ENCODE results near the gene TEP1.

The TEP1 gene

DNA sequence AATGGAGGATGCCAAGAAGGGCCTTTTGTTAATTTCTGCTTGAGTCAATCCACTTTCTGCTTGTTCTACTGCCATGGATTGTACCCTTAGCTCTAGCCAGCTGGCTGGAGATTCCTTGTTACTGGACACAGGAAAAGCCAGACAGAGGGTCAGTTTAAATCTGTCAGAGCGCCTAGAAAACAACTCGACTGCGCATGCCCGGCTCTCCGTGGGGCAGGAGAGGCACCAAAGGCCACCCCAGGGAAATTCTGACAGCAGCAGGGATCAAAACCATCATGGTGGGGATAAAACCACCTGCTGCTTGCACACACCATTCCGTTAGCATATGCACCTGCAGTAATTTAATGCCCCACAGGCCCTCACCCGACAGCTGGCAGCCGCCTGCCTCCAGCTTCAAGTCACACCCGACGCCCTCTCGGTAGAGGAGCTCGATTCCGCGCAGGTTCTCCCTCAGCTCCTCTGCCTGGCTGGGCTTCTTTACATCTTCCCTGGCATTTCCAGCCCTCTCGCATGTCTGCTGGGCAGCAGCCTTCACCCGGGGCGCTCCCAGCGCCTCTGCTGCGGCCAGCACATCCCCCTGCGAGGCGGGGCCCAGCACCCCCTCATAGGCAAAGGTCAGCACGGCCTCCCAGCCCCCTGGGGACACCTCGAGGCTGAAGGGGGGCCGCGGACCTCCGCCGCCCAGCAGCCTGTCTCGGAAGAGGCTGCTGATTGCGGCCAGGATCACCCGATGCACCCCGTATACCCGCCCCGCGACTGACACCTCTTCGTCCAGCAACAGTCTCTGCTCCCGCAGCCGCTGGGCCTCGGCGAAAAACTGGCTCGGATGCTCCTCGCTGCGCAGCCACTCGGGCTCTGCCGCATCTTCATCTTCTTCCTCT lies 21.6 kb upstream of the TEP1 start:
- Histone ChIP-seq H3K27ac (ENCODE audit: low read depth, low read length) (no peak overlapping the region), H3K9ac (ENCODE audit: low read length in 5 of 5) (peak overlapping the region in 3 of 5 donors; percentile 53 to 66 (median 62)), H3K4me1 (ENCODE audit: control insufficient read depth in 5 of 5, insufficient read depth in 5 of 5, low read length in 5 of 5) (peaks cover 0 to 27% (median 24%) of the 10 kb centered on the region in 5 donors), H3K36me3 (ENCODE audit: control insufficient read depth in 5 of 5, insufficient read depth in 5 of 5, low read length in 5 of 5) (no peaks in the 10 kb centered on the region), H3K4me3 (ENCODE audit: low read depth in 1 of 5, low read length in 5 of 5) (peak overlapping the region; percentile 11 to 66 (median 61)), H3K27me3 (ENCODE audit: control insufficient read depth in 5 of 5, insufficient read depth in 4 of 5, low read length in 5 of 5) (peaks cover 0 to 3% (median 0%) of the 10 kb centered on the region in 5 donors), H3K9me3 (ENCODE audit: control insufficient read depth in 5 of 5, low read length in 5 of 5) (no peaks in the 10 kb centered on the region)

- Histone ChIP-seq H3K9ac (ENCODE audit: low read length in 5 of 5) (no peak overlapping the region), H3K27me3 (ENCODE audit: control insufficient read depth in 5 of 5, insufficient read depth in 4 of 5, low read length in 5 of 5) (no peaks in the 10 kb centered on the region), H3K4me3 (ENCODE audit: low read depth in 1 of 5, low read length in 5 of 5) (no peak overlapping the region), H3K4me1 (ENCODE audit: control insufficient read depth in 5 of 5, insufficient read depth in 5 of 5, low read length in 5 of 5) (peaks cover 5 to 45% (median 29%) of the 10 kb centered on the region in 5 donors), H3K36me3 (ENCODE audit: control insufficient read depth in 5 of 5, insufficient read depth in 5 of 5, low read length in 5 of 5) (no peaks in the 10 kb centered on the region), H3K9me3 (ENCODE audit: control insufficient read depth in 5 of 5, low read length in 5 of 5) (no peaks in the 10 kb centered on the region), H3K27ac (ENCODE audit: low read depth, low read length) (no peak overlapping the region)
Observed at GRCh38 chr14:20429801-20430669, 16.7 kb upstream of the TEP1 start.

DNA sequence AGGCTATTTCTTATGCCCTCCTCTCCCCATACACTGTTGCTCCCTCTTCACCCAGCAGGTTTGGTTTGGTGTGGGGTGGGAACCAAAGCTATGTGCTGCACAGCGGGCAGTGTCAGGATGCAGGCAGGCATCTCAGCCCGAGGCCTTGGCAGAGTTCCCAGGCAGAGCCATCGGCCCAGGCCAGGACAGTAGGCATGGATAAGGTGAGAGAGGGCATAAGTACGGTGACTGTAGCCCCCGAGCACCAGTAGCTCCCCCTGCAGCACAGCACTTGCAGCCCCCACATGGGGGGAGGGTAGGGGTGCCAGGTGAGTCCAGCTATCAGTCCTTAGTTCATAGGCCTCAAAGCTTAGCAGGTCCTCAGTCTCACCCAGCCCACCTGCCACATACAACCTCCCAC lies 15.5 kb upstream of the TEP1 start:
- Histone ChIP-seq H3K27me3 (ENCODE audit: control insufficient read depth in 5 of 5, insufficient read depth in 4 of 5, low read length in 5 of 5) (no peaks in the 10 kb centered on the region), H3K4me3 (ENCODE audit: low read depth in 1 of 5, low read length in 5 of 5) (no peak overlapping the region), H3K36me3 (ENCODE audit: control insufficient read depth in 5 of 5, insufficient read depth in 5 of 5, low read length in 5 of 5) (no peaks in the 10 kb centered on the region), H3K27ac (ENCODE audit: low read depth, low read length) (no peak overlapping the region), H3K9ac (ENCODE audit: low read length in 5 of 5) (peak overlapping the region in 1 of 5 donors; percentile 6), H3K9me3 (ENCODE audit: control insufficient read depth in 5 of 5, low read length in 5 of 5) (no peaks in the 10 kb centered on the region), H3K4me1 (ENCODE audit: control insufficient read depth in 5 of 5, insufficient read depth in 5 of 5, low read length in 5 of 5) (peaks cover 3 to 35% (median 21%) of the 10 kb centered on the region in 5 donors)

DNA sequence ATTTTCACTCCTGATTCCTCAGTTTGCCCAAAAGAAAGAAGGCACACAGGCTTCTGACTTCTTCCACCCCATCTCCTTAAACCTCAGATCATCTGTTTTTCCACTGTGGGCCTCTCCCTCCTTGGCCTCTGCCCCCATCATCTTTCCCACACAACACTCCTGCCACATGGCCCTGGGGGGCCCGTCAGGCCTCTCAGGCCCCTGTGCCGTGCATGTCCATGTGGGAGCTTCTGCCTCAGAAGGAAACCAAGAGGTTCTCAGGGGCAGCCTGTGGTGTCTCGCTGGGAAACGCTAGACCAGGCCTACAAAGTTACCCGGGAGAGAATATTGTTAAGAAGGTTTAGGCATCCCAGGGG lies 14.7 kb upstream of the TEP1 start:
- no peak overlapping the region for H3K27ac ChIP-seq (ENCODE audit: low read depth, low read length)
- peak overlapping the region in 1 of 5 donors; percentile 4 for H3K4me3 ChIP-seq (ENCODE audit: low read depth in 1 of 5, low read length in 5 of 5)
- H3K9me3 ChIP-seq (ENCODE audit: control insufficient read depth in 5 of 5, low read length in 5 of 5): no peaks in the 10 kb centered on the region
- no peaks in the 10 kb centered on the region for H3K36me3 ChIP-seq (ENCODE audit: control insufficient read depth in 5 of 5, insufficient read depth in 5 of 5, low read length in 5 of 5)
- H3K4me1 ChIP-seq (ENCODE audit: control insufficient read depth in 5 of 5, insufficient read depth in 5 of 5, low read length in 5 of 5): peaks cover 3 to 35% (median 21%) of the 10 kb centered on the region in 5 donors
- H3K9ac ChIP-seq (ENCODE audit: low read length in 5 of 5): no peak overlapping the region
- H3K27me3 ChIP-seq (ENCODE audit: control insufficient read depth in 5 of 5, insufficient read depth in 4 of 5, low read length in 5 of 5): no peaks in the 10 kb centered on the region

DNA sequence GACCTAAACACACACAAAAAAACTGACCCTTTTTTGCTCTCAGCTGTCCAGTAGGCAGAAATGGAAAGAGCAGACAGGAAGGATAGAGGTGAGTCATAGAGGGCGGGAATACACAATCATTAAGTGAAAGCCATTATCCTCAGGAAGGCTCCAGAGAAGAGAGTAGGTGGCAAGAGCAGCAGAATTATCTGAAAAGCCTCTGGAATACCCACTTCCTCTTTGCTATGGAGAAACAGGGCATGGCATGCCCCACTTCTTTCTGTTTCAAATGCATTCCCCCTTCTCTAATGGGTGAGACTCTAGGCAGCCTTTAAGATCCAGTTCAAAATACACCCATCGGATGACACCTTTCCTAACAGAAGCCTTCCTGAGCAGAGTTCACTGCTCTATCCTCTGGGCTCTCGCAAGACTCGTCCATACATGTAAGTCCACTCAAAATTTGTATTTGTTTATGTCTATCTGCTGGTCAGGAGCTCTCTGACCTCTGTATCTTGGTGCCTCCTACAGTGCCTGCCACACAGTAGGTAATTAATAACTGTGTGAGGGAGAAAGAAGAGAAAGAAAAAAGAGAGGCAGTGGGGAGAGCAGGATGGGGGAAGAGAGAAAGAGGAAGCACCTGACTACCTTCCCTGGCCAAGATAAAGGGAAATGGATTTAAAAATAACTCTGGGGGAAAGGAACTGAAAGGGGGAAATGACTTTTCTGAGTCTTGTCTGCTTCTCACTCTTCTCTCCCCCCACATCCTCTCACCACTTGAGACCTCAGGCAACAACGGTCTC lies 14.1 kb upstream of the TEP1 start:
- Histone ChIP-seq H3K9me3 (ENCODE audit: control insufficient read depth in 5 of 5, low read length in 5 of 5) (no peaks in the 10 kb centered on the region), H3K4me1 (ENCODE audit: control insufficient read depth in 5 of 5, insufficient read depth in 5 of 5, low read length in 5 of 5) (peaks cover 3 to 35% (median 21%) of the 10 kb centered on the region in 5 donors), H3K27me3 (ENCODE audit: control insufficient read depth in 5 of 5, insufficient read depth in 4 of 5, low read length in 5 of 5) (no peaks in the 10 kb centered on the region), H3K27ac (ENCODE audit: low read depth, low read length) (no peak overlapping the region), H3K36me3 (ENCODE audit: control insufficient read depth in 5 of 5, insufficient read depth in 5 of 5, low read length in 5 of 5) (no peaks in the 10 kb centered on the region), H3K9ac (ENCODE audit: low read length in 5 of 5) (peak overlapping the region in 1 of 5 donors; percentile 26), H3K4me3 (ENCODE audit: low read depth in 1 of 5, low read length in 5 of 5) (peak overlapping the region in 3 of 5 donors; percentile 4 to 22 (median 13))

DNA sequence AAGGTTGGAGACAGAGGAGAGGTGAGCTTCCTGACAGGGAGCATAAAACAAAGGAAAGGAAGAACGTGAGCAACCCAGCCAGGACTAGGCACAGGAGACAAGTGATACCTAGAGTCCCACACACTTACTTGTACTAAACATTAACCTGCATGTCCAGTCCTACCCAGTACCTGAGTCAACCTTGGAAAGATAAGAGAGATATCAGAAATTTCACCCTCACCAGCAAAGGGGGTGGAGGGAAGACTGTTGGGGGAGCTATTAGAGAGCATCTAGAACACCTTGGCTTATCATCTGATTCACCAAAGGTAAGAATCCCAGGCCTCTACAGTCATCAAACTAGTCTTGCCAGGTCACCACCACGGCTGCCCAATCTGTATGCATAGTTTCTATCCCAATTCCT lies 11.6 kb upstream of the TEP1 start:
- H3K27ac ChIP-seq (ENCODE audit: low read depth, low read length): no peak overlapping the region
- no peaks in the 10 kb centered on the region for H3K27me3 ChIP-seq (ENCODE audit: control insufficient read depth in 5 of 5, insufficient read depth in 4 of 5, low read length in 5 of 5)

DNA sequence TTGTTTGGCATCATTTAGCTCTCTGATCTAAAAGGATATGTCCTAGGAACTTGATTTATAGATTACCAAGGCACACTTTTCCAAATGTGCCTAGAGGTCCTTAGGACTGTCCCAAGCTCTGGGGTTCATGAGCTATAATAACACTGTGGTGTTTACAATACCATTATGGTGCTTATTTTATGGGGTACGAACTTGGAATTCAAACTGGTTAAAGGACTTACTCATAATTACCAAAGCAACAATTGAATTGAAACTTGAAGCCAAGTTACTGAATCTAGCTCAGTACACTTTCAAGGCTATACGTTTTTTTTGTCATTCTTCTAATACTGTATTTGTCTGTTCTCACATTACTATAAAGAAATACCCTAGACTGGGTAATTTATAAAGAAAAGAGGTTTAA lies 9.6 kb upstream of the TEP1 start:
- Histone ChIP-seq H3K27me3 (ENCODE audit: control insufficient read depth in 5 of 5, insufficient read depth in 4 of 5, low read length in 5 of 5) (no peaks in the 10 kb centered on the region), H3K4me3 (ENCODE audit: low read depth in 1 of 5, low read length in 5 of 5) (no peak overlapping the region), H3K9me3 (ENCODE audit: control insufficient read depth in 5 of 5, low read length in 5 of 5) (no peaks in the 10 kb centered on the region), H3K4me1 (ENCODE audit: control insufficient read depth in 5 of 5, insufficient read depth in 5 of 5, low read length in 5 of 5) (peaks cover 2 to 17% (median 13%) of the 10 kb centered on the region in 5 donors), H3K36me3 (ENCODE audit: control insufficient read depth in 5 of 5, insufficient read depth in 5 of 5, low read length in 5 of 5) (no peaks in the 10 kb centered on the region), H3K27ac (ENCODE audit: low read depth, low read length) (no peak overlapping the region), H3K9ac (ENCODE audit: low read length in 5 of 5) (no peak overlapping the region)

More for the DNA sequence above, 11.6 kb upstream of the TEP1 start:
- Histone ChIP-seq H3K4me1 (ENCODE audit: control insufficient read depth in 5 of 5, insufficient read depth in 5 of 5, low read length in 5 of 5) (peaks cover 3 to 26% (median 12%) of the 10 kb centered on the region in 5 donors), H3K9ac (ENCODE audit: low read length in 5 of 5) (no peak overlapping the region), H3K4me3 (ENCODE audit: low read depth in 1 of 5, low read length in 5 of 5) (no peak overlapping the region), H3K9me3 (ENCODE audit: control insufficient read depth in 5 of 5, low read length in 5 of 5) (no peaks in the 10 kb centered on the region), H3K36me3 (ENCODE audit: control insufficient read depth in 5 of 5, insufficient read depth in 5 of 5, low read length in 5 of 5) (no peaks in the 10 kb centered on the region)

- Histone ChIP-seq H3K27me3 (ENCODE audit: control insufficient read depth in 5 of 5, insufficient read depth in 4 of 5, low read length in 5 of 5) (no peaks in the 10 kb centered on the region), H3K9me3 (ENCODE audit: control insufficient read depth in 5 of 5, low read length in 5 of 5) (no peaks in the 10 kb centered on the region), H3K4me3 (ENCODE audit: low read depth in 1 of 5, low read length in 5 of 5) (no peak overlapping the region), H3K4me1 (ENCODE audit: control insufficient read depth in 5 of 5, insufficient read depth in 5 of 5, low read length in 5 of 5) (peaks cover 0 to 13% (median 12%) of the 10 kb centered on the region in 5 donors), H3K9ac (ENCODE audit: low read length in 5 of 5) (no peak overlapping the region), H3K36me3 (ENCODE audit: control insufficient read depth in 5 of 5, insufficient read depth in 5 of 5, low read length in 5 of 5) (no peaks in the 10 kb centered on the region), H3K27ac (ENCODE audit: low read depth, low read length) (no peak overlapping the region)
Observed at GRCh38 chr14:20421267-20421666, 8.0 kb upstream of the TEP1 start.

GRCh38 chr14:20419419-20419818 lies 6.1 kb upstream of the TEP1 start:
- H3K9me3 ChIP-seq (ENCODE audit: control insufficient read depth in 5 of 5, low read length in 5 of 5): no peaks in the 10 kb centered on the region
- H3K4me3 ChIP-seq (ENCODE audit: low read depth in 1 of 5, low read length in 5 of 5): peak overlapping the region in 1 of 5 donors; percentile 4
- no peaks in the 10 kb centered on the region for H3K36me3 ChIP-seq (ENCODE audit: control insufficient read depth in 5 of 5, insufficient read depth in 5 of 5, low read length in 5 of 5)
- no peak overlapping the region for H3K9ac ChIP-seq (ENCODE audit: low read length in 5 of 5)
- H3K27ac ChIP-seq (ENCODE audit: low read depth, low read length): no peak overlapping the region
- H3K27me3 ChIP-seq (ENCODE audit: control insufficient read depth in 5 of 5, insufficient read depth in 4 of 5, low read length in 5 of 5): no peaks in the 10 kb centered on the region
- peaks cover 0 to 16% (median 12%) of the 10 kb centered on the region in 5 donors for H3K4me1 ChIP-seq (ENCODE audit: control insufficient read depth in 5 of 5, insufficient read depth in 5 of 5, low read length in 5 of 5)

All from subcutaneous abdominal adipose tissue (tissue), 5 donors.